Fibroblast of the aortic adventitia (primary cell): Measurements from ENCODE around the gene NBEA. TPM values are rescaled to one million over a fixed set of nuclear protein-coding genes. Genes with fewer than 3 reads are reported as not detected.

ENCODE experiments used
- DNase-seq: peaks from one replicate; pipeline ENCODE4 v3.0.0-alpha.2; 2010; ENCODE audit warnings: low read depth
- H3K4me3 ChIP-seq: 2 replicates; pipeline ENCODE4 v1.5.1; 2011; ENCODE audit warnings: low read depth, mild to moderate bottlenecking, control low read depth, low read length, moderate library complexity
- CTCF ChIP-seq: IDR thresholded peaks from 2 replicates; pipeline ENCODE4 v1.5.1; 2011; ENCODE audit warnings: mild to moderate bottlenecking, low read length, control low read depth, inconsistent platforms; ENCODE audit not compliant: insufficient read depth
- total RNA-seq: library from RNA; depleted of rRNA; stranded (reverse); fragments of >200 nt; gene quantifications from 2 replicates; pipeline ENCODE4 v1.2.3, GENCODE V29; 2012; ENCODE audit warnings: low replicate concordance

The NBEA gene
- total RNA-seq, 1 donor = 6.9 TPM

DNA sequence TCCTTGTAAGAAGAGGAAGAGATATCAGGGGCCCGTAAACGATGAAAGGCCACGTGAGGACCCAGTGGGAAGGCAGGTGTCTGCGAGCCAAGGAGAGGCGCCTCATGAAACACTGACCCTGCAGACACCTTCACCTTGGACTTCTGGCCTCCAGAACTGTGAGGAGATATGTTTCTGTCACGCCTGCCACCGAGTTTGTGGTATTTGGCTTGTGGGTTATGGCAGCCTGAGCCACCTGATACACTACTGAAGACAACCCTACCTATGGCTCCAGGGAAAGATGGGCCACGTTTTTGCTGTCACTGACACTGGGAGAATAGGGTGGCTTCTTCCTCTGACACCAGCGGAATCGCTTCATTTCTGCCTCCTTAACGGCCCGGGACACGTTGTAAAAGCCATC is 752.0 kb downstream of the NBEA start:
- DNase-seq = no peak
- TF ChIP-seq CTCF = no peak
- no peak overlapping the region for H3K4me3 ChIP-seq

GRCh38 chr13:35694549-35695447 is 752.7 kb downstream of the NBEA start:
- no peak for TF ChIP-seq CTCF
- no peak for DNase-seq
- H3K4me3 ChIP-seq = no peak overlapping the region

- DNase-seq = no peak
- no peak for TF ChIP-seq CTCF
- H3K4me3 ChIP-seq = no peak overlapping the region
Observed at GRCh38 chr13:35695448-35695770, 753.3 kb downstream of the NBEA start.

- TF ChIP-seq CTCF = no peak
- no peak overlapping the region for H3K4me3 ChIP-seq
- DNase-seq = no peak
Observed at GRCh38 chr13:35697186-35697730, 755.2 kb downstream of the NBEA start.

DNA sequence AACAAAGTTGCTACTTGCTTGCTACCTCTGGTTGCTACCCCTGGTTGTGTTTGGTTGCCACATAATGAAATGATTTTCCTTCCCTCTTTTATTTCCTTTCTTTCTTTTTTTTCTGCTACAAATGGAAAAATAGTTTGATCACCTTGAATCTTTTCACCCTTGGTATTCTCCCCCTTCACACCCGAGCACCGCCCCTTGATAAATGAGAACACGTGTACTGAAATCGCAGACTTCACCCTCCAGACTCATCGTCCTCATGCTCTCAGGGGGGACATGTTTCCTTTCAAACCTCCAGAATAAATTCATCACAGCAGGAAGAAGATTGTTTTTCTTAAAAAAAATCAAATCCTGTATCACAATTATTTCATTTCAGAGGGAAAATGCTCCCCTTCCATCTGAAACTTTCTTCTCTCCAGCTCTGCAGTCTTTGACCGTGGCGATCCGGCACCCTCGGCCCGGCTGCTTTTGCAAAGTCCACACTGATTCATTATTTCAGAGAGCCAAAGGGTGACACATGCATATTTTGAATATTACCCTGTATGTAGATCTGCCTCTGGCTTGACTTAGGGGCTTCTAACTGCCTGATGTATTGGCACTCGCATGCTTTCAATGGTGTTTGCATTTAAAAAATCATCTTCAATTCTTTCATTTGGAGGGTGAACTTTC is 757.0 kb downstream of the NBEA start:
- peak; percentile 70 for DNase-seq
- H3K4me3 ChIP-seq = peak overlapping the region; percentile 10
- no peak for TF ChIP-seq CTCF

- peak; percentile 80 for DNase-seq
Observed at GRCh38 chr13:35699825-35700510, 757.9 kb downstream of the NBEA start.

More at GRCh38 chr13:35699825-35700510, 757.9 kb downstream of the NBEA start:
- no peak for TF ChIP-seq CTCF
- peak overlapping the region; percentile 10 for H3K4me3 ChIP-seq
